GM21367 (cell line): ENCODE results near the gene TSTD1.

Experiments
- ATAC-seq: cut with Tn5 transposase; IDR thresholded peaks from one replicate; pipeline ENCODE4 v1.9.1; 2021; ENCODE audit not compliant: unreplicated experiment

The TSTD1 gene, protein sequence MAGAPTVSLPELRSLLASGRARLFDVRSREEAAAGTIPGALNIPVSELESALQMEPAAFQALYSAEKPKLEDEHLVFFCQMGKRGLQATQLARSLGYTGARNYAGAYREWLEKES

DNA sequence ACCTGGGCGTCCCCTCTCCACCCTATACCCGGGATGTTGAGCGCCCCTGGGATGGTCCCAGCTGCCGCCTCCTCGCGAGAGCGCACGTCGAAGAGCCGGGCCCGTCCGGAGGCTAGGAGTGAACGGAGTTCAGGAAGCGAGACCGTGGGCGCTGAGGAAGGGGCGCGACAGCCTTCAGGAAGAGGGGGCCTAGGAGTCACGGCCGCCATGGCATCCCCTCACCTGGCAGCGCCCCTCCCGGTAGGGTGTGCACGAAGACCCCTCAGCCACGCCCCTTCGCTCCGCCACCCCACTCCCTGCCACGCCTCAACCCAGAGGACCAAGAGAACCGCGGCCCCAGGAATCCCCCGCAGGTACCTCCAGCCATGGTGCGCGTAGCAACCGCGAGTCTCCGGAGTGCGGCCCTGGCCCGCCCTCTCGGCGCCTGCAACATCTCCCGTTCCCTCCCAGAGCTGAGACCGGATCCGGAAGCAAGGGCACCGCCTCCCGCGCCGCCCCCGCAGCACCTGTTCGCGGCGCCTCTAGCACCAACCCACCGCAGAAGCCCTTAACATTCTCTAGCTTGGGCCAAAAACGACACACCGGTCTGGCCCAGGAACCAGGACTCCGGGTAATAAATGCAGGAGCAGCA is at the start of gene TSTD1:
Gene TSTD1 (minus strand): TSS at position 442 of the 631 bp plus-strand sequence. CDS start 75 bp downstream, at position 367.
- ATAC-seq, result peak; percentile 53

DNA sequence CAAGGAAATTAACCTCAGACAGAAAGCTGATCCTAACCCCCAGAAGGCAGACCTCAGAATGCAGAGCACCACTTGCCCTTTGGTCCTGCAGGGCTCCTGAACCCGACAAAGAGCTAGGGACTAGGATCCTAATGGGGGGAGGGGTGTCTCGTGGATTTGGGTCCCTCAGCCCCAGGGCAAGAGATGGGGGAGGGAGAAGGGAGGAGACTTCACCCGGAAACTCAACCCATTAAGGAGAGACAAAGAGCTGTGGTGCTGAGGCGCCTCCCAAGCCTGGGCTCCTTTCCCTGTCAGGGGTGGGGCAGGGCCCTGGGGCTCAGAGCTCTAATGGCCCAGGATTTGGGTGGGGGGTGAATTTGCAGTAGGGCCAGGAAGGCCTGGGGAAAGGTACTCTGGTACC is 47.7 kb upstream of the TSTD1 start:
- ATAC-seq, result no peak

DNA sequence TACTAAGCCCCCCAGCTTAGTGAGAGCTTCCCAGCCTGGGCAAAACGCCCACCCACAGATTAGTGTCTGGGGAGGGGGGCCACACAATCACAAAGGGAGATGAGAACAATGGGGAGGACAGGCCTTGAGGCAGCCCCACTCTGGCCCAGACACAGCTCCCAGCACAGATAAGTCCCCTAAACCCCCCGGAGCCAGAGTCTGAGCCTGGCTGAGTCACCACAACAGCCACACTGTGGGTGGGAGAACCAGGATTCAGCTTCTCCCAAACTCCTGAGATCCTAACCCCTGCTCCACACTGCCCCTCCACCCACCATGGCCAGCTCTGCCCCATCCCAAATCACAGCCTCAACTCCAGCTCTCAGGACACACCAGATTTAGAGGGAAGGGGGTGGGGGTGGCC is 46.4 kb upstream of the TSTD1 start:
- ATAC-seq, result no peak

DNA sequence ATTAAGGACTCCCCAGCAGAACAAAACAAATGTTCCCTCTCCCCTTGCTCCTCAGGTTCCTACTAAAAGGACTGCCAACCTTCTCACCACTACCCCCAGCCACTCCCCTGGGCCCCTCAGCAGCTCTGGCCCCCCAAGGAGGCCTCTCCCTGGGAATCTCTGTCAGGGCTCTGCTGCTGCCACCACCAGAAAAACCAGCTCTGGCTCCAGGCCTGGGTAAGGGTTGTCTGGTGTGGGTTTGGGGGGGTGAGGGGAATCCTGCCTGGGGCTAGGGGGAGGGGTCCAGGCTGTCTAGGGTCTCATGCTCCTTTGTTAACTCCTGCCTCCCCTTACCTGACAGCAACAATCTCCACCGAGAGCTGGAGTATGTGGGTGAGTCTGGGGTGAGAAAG is 45.8 kb upstream of the TSTD1 start:
- ATAC-seq, result no peak

DNA sequence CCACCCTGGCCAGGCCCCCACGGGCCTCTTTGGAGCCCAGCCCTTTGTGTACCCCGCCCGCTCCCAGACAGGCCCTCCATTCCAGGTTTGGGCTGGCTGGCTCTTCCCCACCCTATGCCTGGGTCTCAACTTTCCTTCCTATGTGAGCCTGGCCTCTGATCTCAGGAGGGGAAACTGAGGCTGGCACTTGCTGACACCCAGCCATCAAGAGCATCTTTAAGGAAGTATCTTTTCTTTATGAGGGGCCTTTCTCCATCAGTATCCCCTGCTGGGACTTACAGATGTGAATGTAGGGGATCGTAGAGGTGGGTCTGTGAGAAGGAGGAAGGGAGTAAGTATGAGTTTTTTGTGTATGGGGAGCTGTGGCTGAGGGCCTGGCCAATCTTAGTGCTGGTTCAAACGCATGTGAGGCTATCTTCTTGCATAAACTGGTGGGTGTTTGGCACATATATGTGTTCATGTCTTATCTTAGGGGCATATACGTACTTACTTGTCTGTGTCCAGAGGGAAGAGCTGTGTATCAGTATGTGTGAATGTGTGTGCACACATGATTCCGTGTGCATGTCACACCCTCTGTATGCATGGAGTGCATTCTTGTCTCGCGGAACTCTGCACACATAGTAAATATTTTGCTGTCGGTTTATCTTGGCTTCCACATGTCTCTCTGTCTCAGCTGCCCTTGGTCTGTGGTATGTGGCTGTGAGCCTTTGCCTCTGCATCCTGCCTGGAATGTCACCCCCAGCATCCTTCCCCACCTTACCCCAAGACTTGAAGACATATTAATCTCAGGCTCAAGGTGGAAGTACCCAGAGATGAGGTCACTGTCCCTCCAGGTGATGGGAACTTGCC is 45.2 kb upstream of the TSTD1 start:
- ATAC-seq, result no peak

DNA sequence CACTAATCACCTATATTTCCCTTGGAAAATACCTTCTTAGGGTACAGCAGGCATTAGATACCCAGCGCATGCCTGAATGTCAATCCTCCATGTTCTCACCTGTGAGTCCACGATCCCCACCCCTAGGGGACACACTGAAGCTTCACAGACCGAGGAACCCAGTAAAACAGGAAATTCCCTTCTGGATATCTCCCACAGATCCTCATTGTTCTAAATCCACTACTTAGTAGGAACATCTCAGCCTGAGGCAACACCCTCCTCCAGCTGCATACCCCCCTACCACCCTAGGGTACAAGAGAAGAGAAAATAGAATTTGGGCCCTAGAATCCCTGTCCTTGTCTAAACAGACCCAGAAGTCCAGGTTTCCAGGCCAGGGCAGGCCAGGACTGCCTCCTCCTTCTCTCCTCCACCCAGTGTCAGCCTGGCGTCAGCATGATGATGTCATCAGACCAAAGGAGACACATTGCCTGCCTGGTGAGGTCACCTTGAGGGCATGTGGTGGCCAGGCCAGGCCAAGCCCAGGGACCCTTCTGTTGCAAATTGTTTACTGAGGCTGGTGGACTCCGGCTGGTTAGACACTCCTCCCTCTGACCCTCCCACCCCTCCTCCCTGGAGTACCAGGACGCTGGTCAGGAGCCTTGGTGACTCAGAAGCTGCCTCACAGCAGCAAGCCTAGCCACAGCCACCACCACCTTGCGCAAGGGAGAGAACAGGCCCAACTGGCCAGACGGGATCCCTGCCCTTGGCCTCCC is 44.4 kb upstream of the TSTD1 start:
- no peak for ATAC-seq

DNA sequence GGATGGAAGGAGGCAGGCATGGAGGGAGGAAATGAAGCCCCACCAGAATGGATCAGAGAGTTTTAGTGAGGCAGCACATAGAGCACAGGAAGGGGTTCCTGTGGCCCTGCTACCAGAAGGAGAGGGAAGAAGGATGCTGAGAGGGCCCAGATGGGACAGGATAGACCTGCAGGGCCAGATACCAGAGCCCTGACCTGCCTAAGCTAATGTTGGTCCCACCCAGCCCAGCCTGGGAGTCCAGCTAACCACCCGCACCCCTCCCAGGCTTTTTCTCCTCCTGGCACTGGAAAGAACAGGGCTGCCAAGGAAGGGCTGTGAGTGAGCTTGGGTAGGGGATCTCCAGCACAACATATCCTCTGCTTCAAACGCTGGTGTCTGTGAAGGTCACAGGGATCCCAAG is 43.7 kb upstream of the TSTD1 start:
- ATAC-seq, result no peak

DNA sequence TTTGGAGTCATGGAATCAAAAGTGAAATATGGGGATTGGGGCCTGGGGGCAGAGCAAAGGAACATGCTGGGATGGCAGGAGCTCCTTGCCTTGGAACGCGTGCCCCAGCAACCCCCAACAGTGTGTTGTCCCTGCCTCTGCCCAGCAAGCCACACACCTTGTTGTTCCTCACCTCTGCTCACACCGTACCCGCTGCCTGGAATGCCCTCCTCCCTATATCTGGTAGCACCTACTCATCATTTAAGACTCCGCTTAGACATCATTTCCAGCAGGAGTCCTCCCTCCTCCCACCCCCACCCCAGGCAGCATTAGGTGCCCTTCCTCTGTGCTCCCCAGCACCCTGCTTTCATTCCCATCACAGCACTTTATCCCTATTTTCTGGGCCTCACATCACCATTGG is 42.8 kb upstream of the TSTD1 start:
- no peak for ATAC-seq

DNA sequence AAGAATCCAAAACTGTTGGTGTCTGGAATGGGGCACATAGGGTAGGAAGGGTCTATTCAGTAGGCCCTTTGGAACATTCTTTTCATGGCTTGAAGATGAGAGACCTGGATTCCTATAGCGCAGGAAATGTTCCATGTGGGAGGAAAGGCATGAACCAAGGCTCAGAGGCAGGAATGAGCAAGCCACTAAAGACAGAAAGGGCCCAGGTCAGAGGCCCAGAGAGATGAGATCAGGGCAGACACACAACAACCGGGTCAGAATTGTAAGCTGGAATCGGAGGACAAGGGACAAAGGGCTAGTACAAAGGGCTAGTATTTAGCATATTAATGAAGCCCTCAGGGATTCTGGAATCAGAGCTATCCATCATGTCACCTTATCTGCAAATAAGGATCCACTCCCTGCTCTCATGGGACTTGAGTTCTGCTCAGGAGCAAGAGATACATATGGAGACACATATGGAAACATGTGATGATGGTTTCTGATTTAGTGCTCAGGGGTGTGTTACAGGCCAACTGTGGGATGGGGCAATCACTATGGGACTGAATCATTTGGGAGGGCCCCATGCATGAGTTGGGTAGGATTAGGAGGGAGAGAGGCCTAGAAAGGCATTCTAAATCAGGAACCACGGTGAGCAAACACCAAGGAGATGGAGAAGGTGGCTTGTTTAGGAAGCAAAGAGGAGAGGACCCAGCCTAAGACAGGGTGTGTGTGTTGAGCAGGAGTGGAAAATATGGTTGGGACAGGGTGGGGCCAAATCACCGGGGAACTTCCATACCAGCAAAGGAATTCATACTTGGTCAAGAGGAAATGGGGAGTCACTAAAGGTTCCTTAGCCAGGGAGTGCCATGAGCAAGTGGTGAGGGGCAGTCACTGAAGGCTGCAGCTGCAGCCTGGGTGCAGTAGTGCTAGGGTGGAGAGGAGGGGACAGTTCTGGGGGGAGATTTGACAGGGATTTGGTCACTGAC is 42.0 kb upstream of the TSTD1 start:
- ATAC-seq, result no peak

DNA sequence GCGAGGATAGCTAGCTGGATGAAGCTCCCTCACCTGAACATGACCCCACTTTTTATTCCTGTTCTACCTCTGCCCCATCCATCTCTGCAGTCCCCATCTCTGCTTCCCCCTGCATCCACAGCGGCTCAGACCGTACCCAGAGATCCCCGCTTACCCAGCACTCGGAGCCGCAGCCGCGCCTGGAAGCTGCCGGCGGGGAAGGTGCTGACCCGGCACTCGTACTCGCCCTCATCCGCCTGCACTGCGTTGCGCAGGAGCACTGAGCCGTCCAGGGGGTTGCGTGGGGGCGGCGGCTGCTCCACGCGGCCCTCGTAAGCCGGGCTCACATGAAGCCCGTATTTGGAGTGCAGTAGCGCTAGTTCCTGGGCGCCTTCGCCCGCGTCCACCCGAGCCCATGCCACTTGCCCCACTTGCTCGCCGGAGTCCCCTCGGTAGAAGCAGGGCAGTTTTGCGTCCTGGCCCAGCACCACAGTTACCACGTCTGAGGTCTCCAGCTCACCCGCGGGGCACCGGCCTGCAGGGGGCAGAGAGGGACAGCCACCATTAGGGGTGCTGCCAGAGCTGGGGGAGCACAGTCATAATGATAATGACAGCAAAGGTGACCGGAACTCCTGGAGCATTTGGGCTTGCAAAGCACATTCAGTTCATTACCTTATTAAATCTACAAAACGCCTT is 40.8 kb upstream of the TSTD1 start:
- no peak for ATAC-seq

DNA sequence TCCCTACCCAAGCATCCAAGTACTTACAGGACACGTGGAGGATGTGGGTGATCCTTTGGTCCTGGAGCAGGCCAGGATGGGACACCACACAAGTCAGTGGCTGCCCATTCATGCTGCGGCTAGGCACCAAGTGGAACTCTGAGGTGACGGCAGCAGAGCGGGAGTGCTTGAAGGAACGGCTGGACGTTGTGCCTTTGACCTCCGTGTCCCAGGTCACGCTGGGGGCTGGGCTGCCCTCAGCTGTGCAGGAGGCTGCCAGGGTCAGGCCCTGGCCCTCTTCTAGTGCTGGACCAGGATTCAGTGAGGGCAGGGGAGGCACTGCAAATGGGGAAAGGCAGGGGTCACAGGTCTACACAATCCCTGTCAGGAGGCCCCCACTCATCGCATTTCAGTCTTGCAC is 38.7 kb upstream of the TSTD1 start:
- no peak for ATAC-seq

DNA sequence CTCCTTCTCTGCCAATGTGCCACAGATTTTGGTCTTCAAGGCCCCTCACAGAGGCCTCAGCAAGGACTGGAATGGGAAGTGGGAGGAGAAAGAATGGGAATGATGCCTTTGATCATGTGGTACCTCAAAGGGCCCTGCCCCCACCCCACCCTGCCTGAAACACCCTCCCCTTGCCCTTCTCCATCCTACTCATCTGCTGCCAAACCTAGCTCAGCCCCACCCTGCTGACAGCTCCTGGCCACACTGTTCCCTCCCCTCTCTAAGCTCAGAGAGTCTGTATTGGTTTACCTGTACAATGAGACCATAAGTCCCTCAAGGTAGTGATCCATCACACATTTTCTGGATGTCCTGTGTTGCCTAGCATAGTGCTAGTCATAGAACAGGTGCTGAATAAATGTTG is 37.6 kb upstream of the TSTD1 start:
- no peak for ATAC-seq

DNA sequence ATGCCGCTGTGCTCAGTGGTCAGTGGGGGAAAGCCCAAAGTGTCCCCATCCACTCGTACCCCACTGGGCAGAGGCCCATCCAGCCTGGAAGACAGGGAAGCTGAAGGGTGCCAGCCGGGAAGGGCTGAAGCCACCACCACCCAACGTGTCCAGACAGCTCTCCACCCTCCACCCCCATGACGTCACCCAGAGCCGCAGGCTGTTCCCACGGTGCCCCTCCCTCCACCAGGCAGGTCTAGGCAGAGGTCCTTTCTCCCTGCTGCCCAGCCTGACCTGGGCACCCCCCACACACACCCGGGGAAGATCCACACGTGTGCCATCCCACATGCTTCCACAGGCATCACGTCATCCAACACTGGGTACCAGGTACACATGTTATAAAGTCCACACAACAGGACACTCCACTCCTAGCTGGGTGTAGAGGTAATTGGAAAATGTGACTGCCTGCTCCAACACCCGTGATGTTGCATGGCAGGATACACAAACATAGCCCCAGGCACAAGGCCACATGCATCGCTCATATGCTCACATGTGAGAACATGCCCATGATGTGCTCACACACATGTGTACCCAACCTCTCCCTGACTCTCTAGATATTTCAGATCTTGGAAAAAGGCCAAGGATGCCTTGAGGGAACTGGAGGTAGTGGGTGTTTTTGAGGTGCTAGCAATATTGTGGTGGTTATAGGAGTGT is 36.1 kb upstream of the TSTD1 start:
- no peak for ATAC-seq

DNA sequence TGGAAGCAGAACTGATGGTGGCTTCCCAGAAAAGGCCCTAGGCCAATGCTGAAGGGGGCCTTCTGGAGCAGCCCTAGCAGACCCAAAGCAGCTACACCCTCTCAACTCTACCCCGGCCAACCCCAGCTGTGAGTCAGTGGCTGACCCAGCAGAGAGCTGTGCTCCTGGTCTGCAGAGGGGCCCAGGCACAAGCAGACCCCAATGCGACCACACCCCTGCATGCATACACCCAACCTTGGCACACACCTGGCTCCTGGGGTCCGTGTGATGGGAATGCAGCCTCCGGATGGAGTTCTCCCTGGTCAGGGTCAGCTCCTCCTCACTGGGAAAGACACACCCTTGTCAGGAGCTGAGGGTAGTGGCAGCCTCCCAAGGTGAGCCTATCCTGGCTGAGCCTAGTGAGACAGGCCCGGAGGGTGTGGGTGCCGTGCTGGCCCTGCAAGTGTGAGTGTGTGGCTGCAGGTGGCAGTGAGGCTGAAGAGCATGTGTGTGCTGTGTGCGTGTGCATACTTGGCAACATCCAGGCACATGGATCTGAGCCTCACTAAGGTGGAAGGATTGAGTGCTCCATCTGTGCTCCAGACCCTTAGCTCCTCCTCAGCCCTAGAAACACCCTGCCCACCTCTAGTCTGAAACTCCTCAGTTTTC is 34.8 kb upstream of the TSTD1 start:
- ATAC-seq, result no peak

DNA sequence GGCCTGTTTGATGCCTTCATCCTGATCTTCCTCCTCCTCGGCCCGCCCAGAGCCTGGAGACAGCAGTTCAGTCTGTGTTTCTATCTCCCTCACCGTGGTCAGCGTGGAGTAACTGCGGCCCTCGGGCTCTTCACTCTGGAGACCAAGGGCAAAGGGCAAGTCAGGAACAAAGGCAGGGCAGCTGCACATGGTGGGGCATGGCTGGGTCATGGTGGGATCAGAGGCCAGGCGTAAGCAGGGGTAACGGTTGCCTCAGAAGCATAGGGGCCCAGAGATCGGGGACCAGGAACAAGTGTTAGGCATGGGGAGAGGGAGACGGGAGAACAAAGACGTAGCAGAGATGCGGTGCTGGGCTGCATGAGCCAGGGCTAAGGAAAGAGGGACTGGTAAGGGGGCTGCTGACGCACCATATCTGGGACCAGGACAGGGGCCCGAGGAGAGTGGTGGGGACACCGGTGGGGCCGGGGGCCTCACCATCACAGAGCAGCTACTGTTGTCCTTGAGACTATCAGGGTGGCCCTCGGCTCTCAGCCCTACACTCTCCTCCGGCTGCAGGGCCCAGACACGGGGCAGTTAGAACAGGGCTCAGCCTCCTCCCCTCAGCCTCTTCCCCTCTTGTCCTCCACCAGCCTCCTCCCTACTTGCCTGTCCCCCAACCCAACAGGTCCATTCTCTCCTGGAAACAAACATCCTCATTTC is 34.1 kb upstream of the TSTD1 start:
- no peak for ATAC-seq

DNA sequence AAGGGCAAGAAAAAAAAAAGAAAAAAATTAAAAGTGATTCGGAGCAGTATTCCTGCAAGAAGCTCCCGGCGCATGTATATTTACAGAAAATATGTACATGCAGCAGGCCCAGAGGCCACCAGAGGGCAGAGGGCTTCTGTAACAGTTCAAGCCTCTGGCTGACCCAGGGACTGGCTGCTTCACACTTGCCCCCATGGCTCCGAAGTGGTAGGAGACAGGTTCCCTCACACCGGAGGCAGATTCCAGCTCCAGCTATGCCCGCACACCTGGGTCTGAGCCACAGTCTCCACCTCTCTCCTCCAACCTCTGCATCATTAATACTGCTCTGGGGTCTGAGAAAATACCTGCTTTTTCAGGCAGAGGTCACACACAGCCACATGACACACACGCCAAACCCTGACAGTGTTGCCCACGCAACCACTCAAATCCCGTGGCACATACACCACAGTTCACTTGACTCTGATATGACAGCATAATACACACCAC is 33.2 kb upstream of the TSTD1 start:
- ATAC-seq, result no peak

DNA sequence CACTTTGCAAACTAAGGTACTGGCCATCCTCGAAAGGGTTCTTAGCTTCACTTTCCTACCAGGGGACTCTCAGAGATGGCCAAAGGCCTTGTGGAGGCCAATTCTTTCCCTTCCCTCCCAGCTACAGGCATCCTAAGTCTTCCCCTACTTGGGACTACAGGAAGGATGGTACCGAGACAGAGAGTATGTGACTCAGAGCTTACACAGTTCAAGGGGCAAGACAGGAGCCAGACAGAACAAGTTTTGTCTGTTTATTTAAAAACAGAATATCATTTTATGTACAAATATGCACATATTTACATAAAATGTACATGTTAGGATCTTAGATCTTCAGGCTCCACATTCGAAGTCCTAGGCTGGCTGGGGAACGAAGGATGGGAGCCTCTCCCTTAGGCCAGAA is 32.0 kb upstream of the TSTD1 start:
- ATAC-seq, result no peak

DNA sequence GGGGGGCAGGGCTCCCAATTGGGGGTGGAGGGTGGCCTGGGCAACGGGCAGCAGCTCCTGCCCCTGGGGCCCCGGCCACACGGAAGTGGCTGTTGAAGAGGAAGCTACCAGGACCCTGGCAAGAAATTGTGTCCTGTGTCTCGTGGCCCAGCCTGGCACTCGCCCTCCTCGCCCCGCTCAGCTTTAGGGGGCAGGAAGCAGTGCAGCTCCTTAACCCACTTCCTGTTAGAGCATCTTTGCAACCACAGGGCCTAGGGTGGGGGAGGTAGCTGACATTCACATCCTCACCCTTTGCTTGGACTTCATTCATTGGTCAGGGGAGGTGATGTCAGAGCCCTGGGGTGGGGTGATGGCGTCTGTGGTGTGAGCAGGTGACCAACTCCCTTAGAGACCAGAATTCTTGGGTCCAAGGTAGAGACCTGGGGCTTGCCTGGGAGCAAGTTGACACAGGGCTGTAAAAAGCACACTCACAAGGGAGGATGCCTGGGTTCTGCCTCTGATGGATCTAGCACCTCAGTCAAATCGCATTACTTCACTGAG is 31.0 kb upstream of the TSTD1 start, which contains the start of gene ARHGAP30:
Gene ARHGAP30 (minus strand): TSS at position 161 of the 540 bp plus-strand sequence. CDS start 267 bp downstream, outside the sequence.
- ATAC-seq, result peak; percentile 78
